ENCODE results near the gene PIN4. TPM values are rescaled to one million over a fixed set of nuclear protein-coding genes. Genes with fewer than 3 reads are reported as not detected.
A peak's percentile ranks its signal among the peaks of the same experiment; 100 is the strongest.

Gene PIN4
- total and polyA plus RNA-seq, 2 donors (not counting 3 experiments of a cell fraction or from before 2014, with no cell fraction given) = 4.5 to 10.4 TPM

GRCh38 chrX:72245461-72246089 lies 64.0 kb downstream of the PIN4 start:
- ChIA-PET POLR2A (interaction anchor here (1.6 kb wide), 1 partner anchor 31 kb away, joined by 9 read pairs; the partner anchor contains the start of gene RPS4X), CTCF (interaction anchor here (0.8 to 4.0 kb wide), 12 partner anchors 9 to 469 kb away, joined by 3 to 41 read pairs (median 5); partner anchors contain the start of genes PHKA1 and RPS4X)
- FAIRE-seq (peak; percentile 93), DNase-seq (ENCODE audit: low read depth, low spot score) (peak; percentile 48)
- Histone ChIP-seq H3K4me2 (ENCODE audit: insufficient read depth, low read length) (no peak overlapping the region), H3K79me2 (ENCODE audit: control insufficient read depth, insufficient read depth, low read length) (no peaks in the 10 kb centered on the region), H4K20me1 (replicated peaks; ENCODE audit: control insufficient read depth, extremely low read depth, insufficient read depth, low read length) (no peaks in the 10 kb centered on the region), H3K9me1 (replicated peaks; ENCODE audit: control insufficient read depth, extremely low read depth, insufficient read depth, low read length) (no peaks in the 10 kb centered on the region), H3K27ac (ENCODE audit: insufficient read depth, low read depth, low read length) (no peak overlapping the region), H3K9me3 (replicated peaks; ENCODE audit: control insufficient read depth, insufficient read depth, low read length) (no peaks in the 10 kb centered on the region), H3K4me3 (replicated peaks in 1 of 3; ENCODE audit: insufficient read depth in 1 of 3, low read depth in 1 of 3, low read length in 3 of 3) (no peak overlapping the region), H3K4me1 (ENCODE audit: control insufficient read depth, extremely low read depth, insufficient read depth, low read length) (peaks cover 16% of the 10 kb centered on the region), H3K36me3 (ENCODE audit: control insufficient read depth in 2 of 2, extremely low read depth in 1 of 2, insufficient read depth in 2 of 2, low read length in 2 of 2) (no peaks in the 10 kb centered on the region), H3K27me3 (ENCODE audit: control insufficient read depth in 2 of 2, insufficient read depth in 2 of 2, low read length in 2 of 2) (no peaks in the 10 kb centered on the region), H3K9ac (replicated peaks; ENCODE audit: extremely low read depth, insufficient read depth, low read length) (no peak overlapping the region), H2AFZ (ENCODE audit: low read depth, low read length) (no peak overlapping the region)
- dilution Hi-C loops (cut with MboI; ENCODE audit: extremely low pct_ligation_motif_present, low sequenced_read_pairs) (no loop called here), intact Hi-C loops (cut with micrococcal nuclease) (loop anchor here (1.0 to 10.0 kb wide), 3 partner anchors 31 to 301 kb away; partner anchors contain the start of gene RPS4X)
- no TSS peak for BruUV-seq (replicated peaks)
- TF ChIP-seq MAX (IDR thresholded peaks at IDR 0.05; ENCODE audit: insufficient read depth, insufficient read length) = no peak
- peak; percentile 60 to 73 for TF ChIP-seq CTCF (IDR thresholded peaks at IDR 0.05; ENCODE audit: extremely low read depth in 1 of 2, insufficient read depth in 1 of 2, low read depth in 1 of 2, low read length in 2 of 2)

Data from endothelial cell of umbilical vein (primary cell).